LNCaP clone FGC (cell line): ENCODE measurements around the gene TFAP2A.

Experiments used
- DNase-seq: peaks from one replicate; pipeline ENCODE4 v3.0.0-alpha.2; 2011; ENCODE audit warnings: low read depth
- H3K4me3 ChIP-seq: 2 replicates; pipeline ENCODE4 v1.5.1; 2011; ENCODE audit warnings: mild to moderate bottlenecking, low read depth, low read length, control low read depth
- TF ChIP-seq, protein P1 (sequence below): IDR thresholded peaks from 2 replicates; pipeline ENCODE4 v1.5.1; 2012; ENCODE audit warnings: mild to moderate bottlenecking; ENCODE audit not compliant: control insufficient read depth, insufficient read depth; ENCODE audit errors: extremely low read depth

The TFAP2A gene

DNA sequence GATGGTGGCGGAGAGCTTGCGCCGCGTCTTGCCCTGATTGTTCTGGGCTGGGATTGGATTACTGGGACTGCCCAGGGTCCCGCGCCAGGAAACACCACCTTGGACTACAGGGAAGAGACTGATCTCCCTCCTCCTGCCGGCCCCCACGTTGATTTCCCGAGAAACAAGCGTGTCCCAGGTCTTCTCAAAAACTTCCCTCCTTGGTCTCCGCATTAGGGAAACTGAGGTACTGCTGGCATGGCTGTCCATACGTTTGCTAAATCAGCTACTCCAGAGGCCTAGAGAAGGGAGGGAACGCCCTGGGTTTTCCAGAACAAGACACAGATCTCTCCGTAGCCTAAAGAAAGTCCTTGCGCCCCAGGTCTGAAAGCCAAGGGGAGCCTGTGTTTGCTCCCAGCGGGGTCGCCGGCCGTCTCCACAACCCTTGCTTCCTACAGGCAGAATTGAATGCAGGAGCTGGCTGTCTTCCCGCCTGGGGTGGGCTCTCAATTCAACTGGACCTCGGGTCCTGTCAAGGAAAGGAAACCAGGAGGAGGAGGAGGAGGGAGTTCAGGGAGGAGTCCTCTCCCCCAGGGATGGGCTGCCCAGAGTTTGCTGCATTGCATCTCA, 29.2 kb downstream of the TFAP2A start:
- no peak for DNase-seq
- TF ChIP-seq, protein P1, sequence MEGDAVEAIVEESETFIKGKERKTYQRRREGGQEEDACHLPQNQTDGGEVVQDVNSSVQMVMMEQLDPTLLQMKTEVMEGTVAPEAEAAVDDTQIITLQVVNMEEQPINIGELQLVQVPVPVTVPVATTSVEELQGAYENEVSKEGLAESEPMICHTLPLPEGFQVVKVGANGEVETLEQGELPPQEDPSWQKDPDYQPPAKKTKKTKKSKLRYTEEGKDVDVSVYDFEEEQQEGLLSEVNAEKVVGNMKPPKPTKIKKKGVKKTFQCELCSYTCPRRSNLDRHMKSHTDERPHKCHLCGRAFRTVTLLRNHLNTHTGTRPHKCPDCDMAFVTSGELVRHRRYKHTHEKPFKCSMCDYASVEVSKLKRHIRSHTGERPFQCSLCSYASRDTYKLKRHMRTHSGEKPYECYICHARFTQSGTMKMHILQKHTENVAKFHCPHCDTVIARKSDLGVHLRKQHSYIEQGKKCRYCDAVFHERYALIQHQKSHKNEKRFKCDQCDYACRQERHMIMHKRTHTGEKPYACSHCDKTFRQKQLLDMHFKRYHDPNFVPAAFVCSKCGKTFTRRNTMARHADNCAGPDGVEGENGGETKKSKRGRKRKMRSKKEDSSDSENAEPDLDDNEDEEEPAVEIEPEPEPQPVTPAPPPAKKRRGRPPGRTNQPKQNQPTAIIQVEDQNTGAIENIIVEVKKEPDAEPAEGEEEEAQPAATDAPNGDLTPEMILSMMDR: no peak

DNA sequence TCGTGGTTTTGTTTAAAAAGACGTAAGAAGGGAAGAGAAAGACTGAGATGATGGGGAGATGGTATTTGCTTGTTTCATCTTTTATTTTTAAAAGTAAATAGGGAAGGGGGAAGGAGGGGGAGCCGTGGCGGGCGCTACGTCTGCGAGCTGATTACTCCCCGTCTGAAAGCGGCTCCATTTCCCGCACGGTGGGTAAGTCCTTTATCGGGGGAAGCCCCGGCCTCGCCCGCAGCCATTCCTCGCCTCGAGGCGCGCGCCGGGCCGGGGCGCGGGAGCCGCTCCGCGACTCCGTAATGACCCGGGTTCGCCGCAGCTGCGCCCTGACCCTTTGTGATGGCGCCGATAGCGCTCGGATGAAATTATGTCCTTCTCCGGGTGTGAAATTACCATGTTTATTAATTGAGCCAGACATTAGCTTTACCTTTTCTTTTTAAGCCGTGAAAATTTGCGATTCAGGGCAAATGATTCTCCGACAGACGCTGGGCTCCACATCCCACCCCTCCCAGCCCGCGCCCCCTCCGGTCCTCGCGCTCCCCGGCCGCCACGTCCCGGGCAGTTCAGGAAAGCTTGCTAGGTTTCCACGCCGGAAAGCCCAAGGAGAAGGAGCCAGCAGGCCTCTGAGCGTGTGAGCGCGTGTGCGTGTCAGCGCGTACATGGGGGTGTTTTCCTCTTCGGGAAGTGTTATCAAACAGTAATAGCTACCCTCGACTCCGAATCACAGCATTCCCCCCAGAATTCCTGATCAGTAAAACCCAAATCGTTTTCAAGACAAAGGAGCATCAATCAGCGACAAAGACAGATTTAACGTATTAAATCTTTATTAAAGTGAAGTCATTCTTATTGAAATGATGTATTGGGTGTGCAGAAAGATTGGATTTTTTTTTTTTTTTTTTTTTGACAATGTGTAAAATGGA, 30.0 kb downstream of the TFAP2A start:
- no peak for DNase-seq
- no peak overlapping the region for H3K4me3 ChIP-seq
- TF ChIP-seq, protein P1: no peak

More for the DNA sequence above, 29.2 kb downstream of the TFAP2A start:
- H3K4me3 ChIP-seq: no peak overlapping the region

DNA sequence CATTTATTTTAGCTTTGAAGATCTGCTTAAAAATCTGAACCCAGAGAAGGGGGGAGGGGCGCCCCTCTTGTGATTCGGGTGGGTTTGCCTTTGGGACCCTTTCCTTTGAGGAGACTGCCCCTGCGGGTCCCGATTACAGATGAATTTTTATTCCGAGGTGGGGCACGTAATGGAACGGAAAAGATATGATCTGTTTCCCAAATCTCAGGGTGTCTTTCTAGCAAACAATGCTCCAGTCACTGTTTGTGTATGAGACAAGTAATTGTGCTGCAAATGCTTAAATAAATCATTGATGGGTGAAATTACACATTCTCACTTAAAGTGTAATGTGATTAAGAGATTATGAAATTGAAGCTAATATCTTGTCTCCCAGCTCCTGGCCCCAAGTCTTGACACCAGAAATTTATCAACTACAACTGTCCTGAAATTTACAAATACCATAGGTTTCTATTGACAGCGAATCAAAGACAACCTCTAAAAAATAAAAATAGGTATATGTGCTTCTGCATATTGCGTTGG, 30.7 kb downstream of the TFAP2A start:
- TF ChIP-seq, protein P1: no peak
- H3K4me3 ChIP-seq: no peak overlapping the region
- DNase-seq: no peak

DNA sequence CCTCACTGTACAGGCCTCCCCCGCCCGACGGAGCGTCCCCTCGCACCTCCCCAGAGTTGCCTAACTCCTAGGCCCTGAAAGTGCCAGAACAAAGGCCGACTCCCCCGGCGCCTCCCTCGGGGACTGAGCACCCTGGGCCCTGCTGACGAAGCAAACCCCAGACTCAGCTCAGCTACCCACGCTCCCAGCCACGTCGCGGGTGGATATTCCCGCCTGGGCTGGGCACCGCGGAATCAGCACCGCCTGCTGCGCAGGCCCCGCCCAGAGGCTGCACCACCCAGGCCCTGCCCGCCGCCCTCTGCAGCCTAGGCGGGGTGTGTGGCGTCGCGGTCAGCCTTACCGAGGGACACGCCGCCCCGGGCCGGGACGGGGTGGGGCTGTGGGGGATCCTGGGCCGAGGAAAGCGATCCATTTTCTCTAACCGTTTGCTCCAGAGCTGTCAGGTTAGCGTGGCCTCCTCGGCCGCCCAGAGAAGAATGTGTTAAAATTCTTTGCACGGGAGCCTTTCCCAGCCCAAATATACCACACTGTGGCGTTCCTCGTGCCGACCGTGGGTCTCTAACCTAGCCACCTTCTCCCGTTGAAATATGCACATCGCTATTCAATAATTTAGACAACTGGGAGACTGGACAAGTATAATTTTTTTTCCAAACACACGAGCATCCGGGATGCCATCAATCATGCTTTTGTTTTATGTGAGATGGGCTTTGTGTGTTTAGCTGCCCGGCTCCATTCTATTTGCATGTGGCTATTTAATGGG, 31.4 kb downstream of the TFAP2A start:
- no peak for DNase-seq
- TF ChIP-seq, protein P1: no peak
- no peak overlapping the region for H3K4me3 ChIP-seq

DNA sequence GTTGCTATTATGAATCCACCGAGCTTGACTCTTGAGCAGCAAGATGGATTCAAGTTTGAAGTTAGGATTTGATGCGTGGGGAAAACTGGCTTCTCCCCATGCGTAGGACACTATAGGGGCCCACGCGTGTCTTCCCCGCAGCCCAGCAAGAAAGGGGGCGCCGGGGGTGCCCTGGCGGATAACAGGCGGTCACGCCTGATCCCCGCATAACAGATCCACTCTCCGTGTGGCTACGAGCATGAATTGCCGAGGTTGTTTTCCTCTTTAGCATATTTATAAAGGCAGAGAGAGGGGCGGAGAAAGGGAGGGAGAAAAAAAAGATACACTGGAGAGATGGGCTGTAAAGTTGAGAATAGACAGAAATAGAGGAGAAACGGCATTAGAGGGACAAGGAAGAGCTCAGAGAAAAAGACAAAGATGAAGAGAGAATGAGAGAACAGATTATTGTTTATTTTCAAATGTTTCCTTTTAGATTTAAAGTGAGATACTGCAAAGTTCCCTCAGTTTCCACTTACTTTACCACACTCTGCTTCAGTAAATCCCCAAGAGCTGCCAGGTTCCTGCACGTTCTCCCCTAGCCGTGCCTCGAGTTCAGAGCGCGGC, 32.0 kb downstream of the TFAP2A start:
- no peak for DNase-seq
- H3K4me3 ChIP-seq: no peak overlapping the region
- TF ChIP-seq, protein P1: no peak

DNA sequence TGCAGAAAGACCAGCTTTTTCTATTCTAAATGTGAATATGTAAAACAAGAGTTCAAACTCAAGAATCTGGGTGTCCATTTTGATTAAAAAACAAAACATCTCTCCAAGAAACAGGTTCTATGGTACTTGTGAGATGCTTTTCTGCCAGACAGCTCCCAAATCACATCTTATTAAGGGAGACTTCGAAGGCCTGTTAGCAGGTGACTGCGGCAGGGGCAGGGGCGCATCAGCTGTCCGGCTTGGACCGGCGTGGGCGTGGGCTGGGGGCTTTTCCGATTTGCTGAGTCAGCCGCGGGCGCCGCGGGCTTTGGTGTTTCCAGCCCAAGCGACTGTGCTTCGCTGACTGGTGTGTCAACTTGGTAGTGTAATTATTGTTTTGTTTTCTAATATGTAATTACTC, 32.6 kb downstream of the TFAP2A start:
- no peak overlapping the region for H3K4me3 ChIP-seq
- TF ChIP-seq, protein P1: no peak

More for the DNA sequence above, 32.6 kb downstream of the TFAP2A start:
- DNase-seq: no peak
